Mammary epithelial cell (primary cell): ENCODE measurements around the gene KIF7.

ENCODE experiments used
- CTCF ChIP-seq, 2 donors: IDR thresholded peaks in 1 of 2; conservative IDR thresholded peaks in 1 of 2; 2 replicates each; pipeline ENCODE4 v1.5.1; 2011 to 2012; ENCODE audit warnings: inconsistent platforms in 2 of 2, low read length in 2 of 2, mild to moderate bottlenecking in 2 of 2, control low read depth in 1 of 2, low read depth in 1 of 2; ENCODE audit not compliant: insufficient read depth in 1 of 2; ENCODE audit errors: extremely low read depth in 1 of 2
- EZH2 ChIP-seq: IDR thresholded peaks from 2 replicates; pipeline ENCODE4 v1.6.1; 2012; ENCODE audit warnings: low read length, inconsistent platforms, borderline replicate concordance

DNA sequence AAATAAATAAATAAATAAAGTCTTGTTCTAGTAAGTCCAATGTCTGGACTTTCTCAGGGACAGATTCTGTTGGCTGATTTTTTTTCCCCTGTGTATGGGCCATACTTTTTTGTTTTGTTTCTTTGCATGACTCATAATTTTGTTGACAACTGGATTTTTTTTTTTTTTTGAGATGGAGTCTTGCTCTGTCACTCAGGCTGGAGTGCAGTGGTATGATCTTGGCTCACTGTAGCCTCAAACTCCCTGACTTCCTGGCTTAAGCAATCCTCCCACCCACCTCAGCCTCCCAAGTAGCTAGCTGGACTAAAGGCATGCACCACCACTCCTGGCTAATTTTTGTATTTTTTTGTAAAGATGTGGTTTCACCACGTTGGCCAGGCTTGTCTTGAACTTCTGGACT is 41.1 kb downstream of the KIF7 start:
- TF ChIP-seq CTCF (conservative IDR thresholded peaks at IDR 0.05 in 1 of 2, IDR thresholded peaks at IDR 0.05 in 1 of 2; ENCODE audit: extremely low read depth in 1 of 2, insufficient read depth in 1 of 2, low read depth in 1 of 2, low read length in 2 of 2) (no peak), EZH2 (no peak)
